Fibroblast of gingiva (primary cell): ENCODE measurements around the gene TUBA1B.

Experiments used
- DNase-seq: peaks from one replicate; pipeline ENCODE4 v3.0.0-alpha.2; 2011; ENCODE audit warnings: low read depth

The TUBA1B gene

GRCh38 chr12:49089821-49090773 lies 41.1 kb downstream of the TUBA1B start:
- DNase-seq = peak; percentile 40

- no peak for DNase-seq
Observed at GRCh38 chr12:49088932-49089330, 42.3 kb downstream of the TUBA1B start.

- peak; percentile 74 for DNase-seq
Observed at GRCh38 chr12:49088150-49088931, 42.9 kb downstream of the TUBA1B start.

GRCh38 chr12:49086116-49086515 lies 45.1 kb downstream of the TUBA1B start:
- DNase-seq = peak; percentile 49

- no peak for DNase-seq
Observed at GRCh38 chr12:49084438-49084837, 46.8 kb downstream of the TUBA1B start.

GRCh38 chr12:49079793-49080192 lies 51.4 kb downstream of the TUBA1B start:
- no peak for DNase-seq
